HepG2 (cell line): Measurements from ENCODE around the gene OPRM1. TPM values are rescaled to one million over a fixed set of nuclear protein-coding genes. Genes with fewer than 3 reads are reported as not detected.
A peak's percentile ranks its signal among the peaks of the same experiment; 100 is the strongest.

Experiments used
- ATF5 ChIP-seq: sonication (generic); formaldehyde crosslinking; IDR thresholded peaks from 2 replicates; pipeline ENCODE4 v1.4.0; 2020; ENCODE audit warnings: mild to moderate bottlenecking, low read depth, missing genetic modification reagents
- CEBPB ChIP-seq: IDR thresholded peaks from 2 replicates; pipeline ENCODE4 v1.6.1; 2011; ENCODE audit warnings: low read depth, low read length, improper control_type of control experiment, borderline replicate concordance
- GLI4 ChIP-seq: sonication (generic); formaldehyde crosslinking; IDR thresholded peaks from 2 replicates; pipeline ENCODE4 v1.5.1; 2020; ENCODE audit warnings: missing genetic modification reagents, mild to moderate bottlenecking, moderate library complexity, borderline replicate concordance
- HDAC1 ChIP-seq: sonication (generic); formaldehyde crosslinking; IDR thresholded peaks from 2 replicates; pipeline ENCODE4 v1.5.1; 2020; ENCODE audit warnings: mild to moderate bottlenecking, missing genetic modification reagents
- NCOR1 ChIP-seq: fragments of 200-600 bp; sonication (generic); IDR thresholded peaks from 2 replicates; pipeline ENCODE4 v1.7.0; 2017; ENCODE audit warnings: antibody characterized with exemption, low read length, borderline replicate concordance
- POGK ChIP-seq: sonication (generic); formaldehyde crosslinking; conservative IDR thresholded peaks from 2 replicates; pipeline ENCODE4 v1.8.0; 2022; ENCODE audit warnings: mild to moderate bottlenecking, moderate library complexity, missing genetic modification reagents
- ZC3H13 ChIP-seq: sonication (generic); formaldehyde crosslinking; IDR thresholded peaks from 2 replicates; pipeline ENCODE4 v1.8.1; 2023; ENCODE audit warnings: mild to moderate bottlenecking, missing genetic modification reagents, moderate library complexity
- ZNF407 ChIP-seq: sonication (generic); formaldehyde crosslinking; IDR thresholded peaks from one replicate; pipeline ENCODE4 v1.5.1; 2020; ENCODE audit warnings: mild to moderate bottlenecking, missing genetic modification reagents; ENCODE audit errors: not compliant biosample characterization
- polyA plus RNA-seq, 8 experiments: library from polyadenylated mRNA; depleted of rRNA in 3 of 8; stranded (reverse) in 7 of 8; unstranded in 1 of 8; fragments of >200 nt; fragmentation: Illumina TruSeq in 4 of 8; extraction: Trizol in 4 of 8; gene quantifications; 2 replicates each; pipeline versions ENCODE4 v1.2.1 to v1.2.3, GENCODE V29; 2011 to 2016; ENCODE audit warnings: low read depth in 4 of 8, missing spikeins in 1 of 8, mixed read lengths in 1 of 8; ENCODE audit not compliant: insufficient read depth in 1 of 8
- total RNA-seq, 5 experiments: library from RNA; depleted of rRNA; stranded (reverse); fragments of >200 nt; fragmentation: Illumina TruSeq; extraction: Trizol; gene quantifications; 2 replicates each; pipeline ENCODE4 v1.2.3, GENCODE V29; 2016; ENCODE audit warnings: low read depth in 1 of 5

Gene OPRM1
- total and polyA plus RNA-seq, 2 of the 13 experiments (the other 11 are each of a cell fraction or from before 2014, with no cell fraction given), result not detected

GRCh38 chr6:153989989-153990388 is 49.1 kb upstream of the OPRM1 start (continued):
- TF ChIP-seq POGK (CRISPR knock-in tag) (no peak), ZNF407 (CRISPR knock-in tag) (no peak), GLI4 (CRISPR knock-in tag) (no peak), ATF5 (no peak), CEBPB (peak; percentile 88), HDAC1 (CRISPR knock-in tag) (no peak), NCOR1 (peak; percentile 48; the same call in 1 of the 2 replicates), ZC3H13 (CRISPR knock-in tag) (no peak)
